Liver (tissue), 9 donors: Measurements from ENCODE around the gene CACNA1C. TPM values are rescaled to one million over a fixed set of nuclear protein-coding genes. Genes with fewer than 3 reads are reported as not detected.

Experiments
- DNase-seq: peaks from one replicate; pipeline ENCODE4 v3.0.0-alpha.2; 2017; ENCODE audit warnings: low spot score
- H3K27ac ChIP-seq, 2 donors: one replicate each; pipeline ENCODE4 v1.7.0; 2013; ENCODE audit warnings: inconsistent platforms in 2 of 2, low read length in 2 of 2, control low read depth in 1 of 2, low read depth in 1 of 2, mild to moderate bottlenecking in 1 of 2
- H3K27me3 ChIP-seq, 4 donors: one replicate each; pipeline versions ENCODE4 v1.6.1 to v1.7.0; 2013; ENCODE audit warnings: low read length in 3 of 4, inconsistent platforms in 1 of 4, mild to moderate bottlenecking in 1 of 4, moderate library complexity in 1 of 4; ENCODE audit not compliant: control insufficient read depth in 4 of 4, insufficient read depth in 4 of 4
- H3K36me3 ChIP-seq, 4 donors: one replicate each; pipeline versions ENCODE4 v1.6.1 to v1.7.0; 2013; ENCODE audit warnings: low read length in 3 of 4, mild to moderate bottlenecking in 3 of 4, low read depth in 1 of 4, moderate library complexity in 1 of 4; ENCODE audit not compliant: control insufficient read depth in 4 of 4, insufficient read depth in 3 of 4
- H3K4me1 ChIP-seq, 4 donors: one replicate each; pipeline versions ENCODE4 v1.6.1 to v1.7.0; 2013; ENCODE audit warnings: low read length in 3 of 4, mild to moderate bottlenecking in 3 of 4, moderate library complexity in 1 of 4; ENCODE audit not compliant: control insufficient read depth in 4 of 4, insufficient read depth in 4 of 4
- H3K4me3 ChIP-seq, 3 donors: one replicate each; pipeline versions ENCODE4 v1.6.1 to v1.7.0; 2013; ENCODE audit warnings: low read length in 3 of 3, control low read depth in 1 of 3, low read depth in 1 of 3, mild to moderate bottlenecking in 1 of 3
- H3K9ac ChIP-seq, 2 donors: one replicate each; pipeline ENCODE4 v1.7.0; 2013; ENCODE audit warnings: low read length in 2 of 2, mild to moderate bottlenecking in 2 of 2, moderate library complexity in 2 of 2, control low read depth in 1 of 2, low read depth in 1 of 2
- H3K9me3 ChIP-seq, 4 donors: one replicate each; pipeline versions ENCODE4 v1.6.1 to v1.7.0; 2013; ENCODE audit warnings: low read length in 3 of 4; ENCODE audit not compliant: control insufficient read depth in 4 of 4
- EGR1 ChIP-seq, 2 donors: IDR thresholded peaks; 2 replicates each; pipeline ENCODE4 v1.6.1; 2016 to 2018; ENCODE audit warnings: antibody characterized with exemption in 2 of 2, low read depth in 2 of 2
- FOXA1 ChIP-seq: IDR thresholded peaks from 2 replicates; pipeline ENCODE4 v1.6.1; 2016; ENCODE audit warnings: antibody characterized with exemption
- FOXA2 ChIP-seq: IDR thresholded peaks from 2 replicates; pipeline ENCODE4 v1.6.1; 2016; ENCODE audit warnings: antibody characterized with exemption
- GABPA ChIP-seq, 2 donors: IDR thresholded peaks in 1 of 2; conservative IDR thresholded peaks in 1 of 2; 2 replicates each; pipeline ENCODE4 v1.6.1; 2016; ENCODE audit warnings: antibody characterized with exemption in 2 of 2, mild to moderate bottlenecking in 1 of 2, moderate library complexity in 1 of 2
- HNF4G ChIP-seq: IDR thresholded peaks from 2 replicates; pipeline ENCODE4 v1.6.1; 2016; ENCODE audit warnings: antibody characterized with exemption
- JUND ChIP-seq, 2 donors: IDR thresholded peaks; 2 replicates each; pipeline ENCODE4 v1.6.1; 2016; ENCODE audit warnings: antibody characterized with exemption in 2 of 2
- MAX ChIP-seq: IDR thresholded peaks from 2 replicates; pipeline ENCODE4 v1.6.1; 2016; ENCODE audit warnings: antibody characterized with exemption
- NR2F2 ChIP-seq: IDR thresholded peaks from 2 replicates; pipeline ENCODE4 v1.6.1; 2016; ENCODE audit warnings: antibody characterized with exemption
- RAD21 ChIP-seq, 2 donors: IDR thresholded peaks; 2 replicates each; pipeline ENCODE4 v1.6.1; 2016; ENCODE audit warnings: antibody characterized with exemption in 2 of 2, mild to moderate bottlenecking in 2 of 2
- REST ChIP-seq: IDR thresholded peaks from 2 replicates; pipeline ENCODE4 v1.6.1; 2016; ENCODE audit warnings: antibody characterized with exemption, mild to moderate bottlenecking
- SP1 ChIP-seq: IDR thresholded peaks from 2 replicates; pipeline ENCODE4 v1.6.1; 2018; ENCODE audit warnings: antibody characterized with exemption, mild to moderate bottlenecking
- TAF1 ChIP-seq: conservative IDR thresholded peaks from 2 replicates; pipeline ENCODE4 v1.6.1; 2016; ENCODE audit warnings: antibody characterized with exemption, mild to moderate bottlenecking
- ZBTB33 ChIP-seq: IDR thresholded peaks from 2 replicates; pipeline ENCODE4 v1.6.1; 2016; ENCODE audit warnings: antibody characterized with exemption
- WGBS: extraction: QIAGEN DNeasy Blood & Tissue Kit; methylation state at CpG from one replicate; pipeline ENCODE4 v1.1.7; 2013; 5-methylcytosine and 5-hydroxymethylcytosine counted together
- polyA plus RNA-seq, 2 donors: library from polyadenylated mRNA; stranded (reverse) in 1 of 2; unstranded in 1 of 2; fragments of 200-250 nt in 1 of 2; fragments of >200 nt in 1 of 2; fragmentation: Nextera tagmentation in 1 of 2; extraction: Ambion mirVana in 1 of 2; gene quantifications; one replicate each; pipeline versions ENCODE4 v1.2.1 to v1.2.3, GENCODE V29; 2013 to 2015
- total RNA-seq, 2 donors: library from RNA; depleted of rRNA; stranded (reverse); fragments of >200 nt; gene quantifications; one replicate each; pipeline ENCODE4 v1.2.3, GENCODE V29; 2014
- TF ChIP-seq, protein P1 (sequence below): fragments of 150-350 bp; IDR thresholded peaks from 2 replicates; pipeline ENCODE4 v1.5.1; 2017; ENCODE audit warnings: improper control_type of control experiment, low read depth, low read length; ENCODE audit not compliant: missing input control
- donor health status: healthy.
- donor health status: healthy.
- donor health status: healthy.
- donor health status: healthy.
- donor health status: healthy.

CACNA1C gene
- total and polyA plus RNA-seq, 4 donors, result 0.23 to 1.9 (median 0.41) TPM

- Histone ChIP-seq H3K27me3 (peaks cover 0 to 3% (median 0%) of the 10 kb centered on the region in 4 donors), H3K27ac (no peak overlapping the region), H3K4me3 (no peak overlapping the region), H3K9me3 (no peaks in the 10 kb centered on the region), H3K4me1 (no peaks in the 10 kb centered on the region), H3K9ac (no peak overlapping the region), H3K36me3 (no peaks in the 10 kb centered on the region)
- 62% methylated on average over 19 of the region's 19 CpGs for whole genome bisulfite sequencing
- TF ChIP-seq RAD21 (IDR thresholded peaks at IDR 0.05) (no peak), ZBTB33 (no peak), JUND (IDR thresholded peaks at IDR 0.05) (no peak), TAF1 (no peak), FOXA1 (no peak), HNF4G (no peak), EGR1 (IDR thresholded peaks at IDR 0.05; ENCODE audit: low read depth in 2 of 2) (no peak), REST (no peak), FOXA2 (no peak), GABPA (IDR thresholded peaks at IDR 0.05 in 1 of 2, conservative IDR thresholded peaks at IDR 0.05 in 1 of 2) (no peak), MAX (no peak), SP1 (no peak)
- TF ChIP-seq, protein P1, sequence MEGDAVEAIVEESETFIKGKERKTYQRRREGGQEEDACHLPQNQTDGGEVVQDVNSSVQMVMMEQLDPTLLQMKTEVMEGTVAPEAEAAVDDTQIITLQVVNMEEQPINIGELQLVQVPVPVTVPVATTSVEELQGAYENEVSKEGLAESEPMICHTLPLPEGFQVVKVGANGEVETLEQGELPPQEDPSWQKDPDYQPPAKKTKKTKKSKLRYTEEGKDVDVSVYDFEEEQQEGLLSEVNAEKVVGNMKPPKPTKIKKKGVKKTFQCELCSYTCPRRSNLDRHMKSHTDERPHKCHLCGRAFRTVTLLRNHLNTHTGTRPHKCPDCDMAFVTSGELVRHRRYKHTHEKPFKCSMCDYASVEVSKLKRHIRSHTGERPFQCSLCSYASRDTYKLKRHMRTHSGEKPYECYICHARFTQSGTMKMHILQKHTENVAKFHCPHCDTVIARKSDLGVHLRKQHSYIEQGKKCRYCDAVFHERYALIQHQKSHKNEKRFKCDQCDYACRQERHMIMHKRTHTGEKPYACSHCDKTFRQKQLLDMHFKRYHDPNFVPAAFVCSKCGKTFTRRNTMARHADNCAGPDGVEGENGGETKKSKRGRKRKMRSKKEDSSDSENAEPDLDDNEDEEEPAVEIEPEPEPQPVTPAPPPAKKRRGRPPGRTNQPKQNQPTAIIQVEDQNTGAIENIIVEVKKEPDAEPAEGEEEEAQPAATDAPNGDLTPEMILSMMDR, result no peak
- DNase-seq, result no peak
Measured at GRCh38 chr12:2624543-2625288, 571.9 kb downstream of the CACNA1C start.

- Histone ChIP-seq H3K4me3 (no peak overlapping the region), H3K9ac (no peak overlapping the region), H3K9me3 (no peaks in the 10 kb centered on the region), H3K27me3 (peaks cover 0 to 3% (median 0%) of the 10 kb centered on the region in 4 donors), H3K36me3 (no peaks in the 10 kb centered on the region), H3K4me1 (no peaks in the 10 kb centered on the region), H3K27ac (no peak overlapping the region)
- no peak for DNase-seq
- TF ChIP-seq TAF1 (no peak), MAX (no peak), JUND (IDR thresholded peaks at IDR 0.05) (no peak), GABPA (IDR thresholded peaks at IDR 0.05 in 1 of 2, conservative IDR thresholded peaks at IDR 0.05 in 1 of 2) (no peak), NR2F2 (peak; percentile 42), FOXA2 (no peak), RAD21 (IDR thresholded peaks at IDR 0.05) (no peak), REST (no peak), SP1 (no peak)
- WGBS, result 60% methylated on average over 13 of the region's 13 CpGs
Measured at GRCh38 chr12:2625289-2625612, 572.5 kb downstream of the CACNA1C start.
